Measurements from ENCODE around the gene EFCAB10.

DNA sequence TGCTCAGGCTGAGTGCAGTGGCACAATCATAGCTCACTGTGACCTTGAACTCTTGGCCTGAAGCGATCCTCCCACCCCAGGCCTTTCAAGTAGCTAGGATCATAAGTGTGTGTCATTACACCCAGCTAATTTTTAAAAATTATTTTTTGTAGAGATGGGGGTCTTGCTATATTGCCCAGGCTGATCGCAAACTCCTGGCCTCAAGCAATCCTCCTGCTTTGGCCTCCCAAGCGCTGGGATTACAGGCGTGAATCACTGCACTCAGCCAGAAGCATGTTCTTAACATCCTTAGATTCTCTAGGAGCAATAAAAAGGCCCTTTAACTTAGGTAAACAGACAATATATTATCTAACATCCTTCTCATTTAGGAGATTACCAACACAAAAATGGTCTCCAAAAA, 38.3 kb upstream of the EFCAB10 start:
- TF ChIP-seq POLR2A (IDR thresholded peaks at IDR 0.05; ENCODE audit: low read depth, low read length) (no peak), POLR2AphosphoS5 (IDR thresholded peaks at IDR 0.05; ENCODE audit: low read depth, low read length) (no peak)
